SKM-1 (cell line): ENCODE measurements around the gene ASXL1.
"Not testable (repeated sequence)": the region's sequence is repeated elsewhere in the genome, so short reads cannot be mapped to it uniquely, and the experiment has no call there.

Experiments used
- DNase-seq: peaks from one replicate; lab custom pipeline; 2025; ENCODE audit not compliant: unreplicated experiment; lab: John Stamatoyannopoulos, UW

ASXL1 gene

GRCh38 chr20:32359633-32360332, 1.7 kb downstream of the ASXL1 start:
- no peak for DNase-seq

- DNase-seq, result no peak
These were observed 2.2 kb downstream of the ASXL1 start for GRCh38 chr20:32360333-32360634.

- no peak for DNase-seq
These were observed 4.8 kb downstream of the ASXL1 start for GRCh38 chr20:32362901-32363364.

- DNase-seq, result no peak
These were observed 5.4 kb downstream of the ASXL1 start for GRCh38 chr20:32363492-32363891.

- no peak for DNase-seq
These were observed 6.5 kb downstream of the ASXL1 start for GRCh38 chr20:32364554-32365208.

- DNase-seq, result no peak
These were observed 7.4 kb downstream of the ASXL1 start for GRCh38 chr20:32365564-32365963.

GRCh38 chr20:32366380-32366779, 8.2 kb downstream of the ASXL1 start:
- no peak for DNase-seq

GRCh38 chr20:32368323-32368722, 10.2 kb downstream of the ASXL1 start:
- no peak for DNase-seq

GRCh38 chr20:32368925-32369324, 10.8 kb downstream of the ASXL1 start:
- DNase-seq, result no peak

GRCh38 chr20:32370897-32371296, 12.8 kb downstream of the ASXL1 start:
- no peak for DNase-seq

GRCh38 chr20:32378461-32378860, 20.3 kb downstream of the ASXL1 start:
- no peak for DNase-seq

GRCh38 chr20:32380037-32380436, 21.9 kb downstream of the ASXL1 start:
- DNase-seq, result not testable (repeated sequence)

- DNase-seq, result no peak
These were observed 22.6 kb downstream of the ASXL1 start for GRCh38 chr20:32380745-32381144.

GRCh38 chr20:32382102-32382950, 24.2 kb downstream of the ASXL1 start:
- DNase-seq, result no peak

GRCh38 chr20:32383441-32383840, 25.3 kb downstream of the ASXL1 start:
- DNase-seq, result not testable (repeated sequence)

GRCh38 chr20:32385541-32385940, 27.4 kb downstream of the ASXL1 start:
- no peak for DNase-seq

- no peak for DNase-seq
These were observed 28.0 kb downstream of the ASXL1 start for GRCh38 chr20:32386091-32386490.

GRCh38 chr20:32387252-32387651, 29.1 kb downstream of the ASXL1 start:
- DNase-seq, result no peak

GRCh38 chr20:32391003-32391402, 32.9 kb downstream of the ASXL1 start:
- DNase-seq, result no peak

GRCh38 chr20:32395066-32395465, 36.9 kb downstream of the ASXL1 start:
- DNase-seq, result no peak

- DNase-seq, result no peak
These were observed 38.6 kb downstream of the ASXL1 start for GRCh38 chr20:32396646-32397160.
